Measurements from ENCODE around the gene ATXN1.
"Not testable (repeated sequence)": the region's sequence is repeated elsewhere in the genome, so short reads cannot be mapped to it uniquely, and the experiment has no call there.

The ATXN1 gene

GRCh38 chr6:16400248-16400760 lies 361.0 kb downstream of the ATXN1 start:
- no peak for DNase-seq

DNA sequence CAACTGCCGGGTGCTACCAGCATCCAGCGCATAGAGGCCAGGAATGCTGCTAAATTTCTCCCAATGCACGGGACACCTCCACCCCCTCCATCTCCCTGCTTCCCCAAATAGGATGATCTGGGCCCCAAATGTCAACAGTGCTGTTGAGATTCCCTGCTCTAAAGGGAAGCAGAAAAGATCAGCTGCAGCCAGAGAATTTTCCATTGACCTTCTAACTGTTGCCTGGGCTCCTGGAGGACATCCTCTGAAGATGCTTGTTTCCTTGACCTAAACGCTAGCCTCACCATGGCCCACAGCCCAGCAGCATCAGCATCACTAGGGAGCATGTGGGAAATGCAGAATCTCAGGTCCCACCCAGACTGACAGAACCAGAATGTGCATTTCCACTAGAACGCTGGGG lies 361.6 kb downstream of the ATXN1 start:
- no peak for DNase-seq

- no peak for DNase-seq
Measured at GRCh38 chr6:16399158-16399557, 362.1 kb downstream of the ATXN1 start.

- DNase-seq, result no peak
Measured at GRCh38 chr6:16398587-16398986, 362.7 kb downstream of the ATXN1 start.

GRCh38 chr6:16397623-16398022 lies 363.6 kb downstream of the ATXN1 start:
- no peak for DNase-seq

DNA sequence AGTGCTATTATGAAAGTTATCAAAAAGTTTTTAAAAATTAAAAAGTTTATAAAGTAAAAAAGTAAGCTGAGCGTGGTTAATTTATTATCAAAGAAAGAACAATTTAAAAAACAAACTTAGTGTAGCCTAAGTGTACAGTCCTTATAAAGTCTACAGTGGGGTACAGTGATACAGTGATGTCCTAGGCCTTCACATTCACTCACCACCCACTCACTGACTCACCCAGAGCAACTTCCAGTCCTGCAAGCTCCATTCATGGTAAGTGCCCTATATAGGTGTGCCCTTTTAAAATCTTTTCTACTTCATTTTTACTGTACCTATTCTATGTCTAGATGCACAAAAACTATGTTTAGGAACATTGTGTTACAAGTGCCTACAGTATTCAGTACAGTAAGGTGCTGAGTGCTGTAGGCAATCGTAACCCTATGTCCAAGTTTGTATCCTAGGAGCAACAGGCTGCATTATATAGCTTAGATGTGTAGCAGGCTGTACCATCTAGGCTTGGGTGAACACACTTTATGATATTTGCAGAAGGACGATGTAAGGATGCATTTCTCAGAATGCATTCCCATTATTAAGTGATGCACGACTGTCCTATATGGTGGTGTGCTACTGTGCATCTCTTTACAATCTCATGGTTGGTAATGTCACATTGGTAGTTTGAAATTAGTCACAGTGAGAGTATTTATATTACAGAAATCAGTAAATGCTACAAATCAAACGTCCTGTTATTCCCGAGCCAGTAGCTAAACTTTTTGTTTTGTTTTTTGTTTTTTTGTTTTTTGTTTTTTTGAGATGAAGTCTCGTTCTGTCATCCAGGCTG lies 364.6 kb downstream of the ATXN1 start:
- DNase-seq, result no peak

- no peak for DNase-seq
Measured at GRCh38 chr6:16394632-16395031, 366.6 kb downstream of the ATXN1 start.

- DNase-seq, result no peak
Measured at GRCh38 chr6:16393326-16393725, 367.9 kb downstream of the ATXN1 start.

GRCh38 chr6:16392010-16392409 lies 369.2 kb downstream of the ATXN1 start:
- no peak for DNase-seq

DNA sequence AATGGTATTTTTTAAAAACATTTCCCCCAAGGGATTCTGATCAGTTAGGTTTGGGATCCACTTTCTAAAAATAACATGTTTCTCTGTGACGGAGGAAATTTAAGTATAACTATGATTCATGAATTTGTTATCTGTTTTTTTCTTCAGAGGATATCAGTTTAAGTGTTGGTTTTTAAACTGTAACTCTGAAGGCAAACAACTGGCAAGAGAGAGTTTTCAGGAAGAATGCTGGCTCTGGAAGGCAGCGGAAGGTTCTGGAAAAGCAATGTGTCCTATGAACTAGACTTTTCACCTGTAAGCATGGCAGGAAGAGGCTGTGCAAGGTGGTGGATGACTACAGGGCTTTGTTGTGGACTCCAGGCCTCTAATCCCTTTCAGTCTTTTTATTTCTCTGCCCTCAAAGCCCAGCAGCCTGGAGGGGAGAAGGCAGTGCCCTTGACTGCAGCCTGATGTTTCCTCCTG lies 369.8 kb downstream of the ATXN1 start:
- DNase-seq, result no peak

GRCh38 chr6:16390909-16391450 lies 370.3 kb downstream of the ATXN1 start:
- DNase-seq, result not testable (repeated sequence)

DNA sequence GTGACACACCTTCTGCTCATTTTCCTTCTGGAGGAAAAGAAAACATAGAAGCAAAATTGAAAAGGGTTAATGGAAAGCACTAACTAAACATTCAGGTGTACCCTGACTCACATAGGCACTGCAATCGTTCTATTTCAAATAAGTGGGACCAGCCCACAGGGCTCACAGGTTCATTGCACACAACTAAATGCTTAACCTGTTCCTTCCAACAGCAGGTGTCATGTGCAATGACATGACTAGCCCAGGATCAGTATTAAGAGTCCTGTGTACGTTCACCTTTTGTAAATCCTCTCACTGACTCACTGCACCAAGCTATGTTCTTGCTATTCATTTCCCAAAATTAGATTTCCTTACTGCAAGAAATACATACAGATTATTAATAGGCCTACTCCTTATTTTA lies 371.6 kb downstream of the ATXN1 start:
- no peak for DNase-seq

- no peak for DNase-seq
Measured at GRCh38 chr6:16388488-16388887, 372.8 kb downstream of the ATXN1 start.

DNA sequence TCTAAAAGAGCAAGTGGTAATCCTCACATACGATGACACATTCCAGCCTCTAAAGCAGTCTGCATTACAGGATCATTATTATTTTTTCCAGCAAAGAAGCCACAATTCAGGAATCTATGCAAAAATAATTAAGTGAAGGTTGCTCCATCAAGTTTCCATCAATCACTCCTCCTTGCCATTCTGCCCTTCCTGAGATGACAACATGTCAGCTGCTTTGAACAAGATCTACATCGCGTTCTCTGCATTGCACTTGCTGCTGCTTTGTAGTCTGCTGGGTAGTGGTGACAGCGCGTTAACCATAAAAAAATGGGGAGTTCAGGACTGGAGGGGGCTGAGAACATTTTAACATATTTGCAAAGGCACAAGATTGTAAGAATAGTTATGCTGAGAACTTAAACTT lies 375.2 kb downstream of the ATXN1 start:
- no peak for DNase-seq

- no peak for DNase-seq
Measured at GRCh38 chr6:16383607-16384206, 377.6 kb downstream of the ATXN1 start.

DNA sequence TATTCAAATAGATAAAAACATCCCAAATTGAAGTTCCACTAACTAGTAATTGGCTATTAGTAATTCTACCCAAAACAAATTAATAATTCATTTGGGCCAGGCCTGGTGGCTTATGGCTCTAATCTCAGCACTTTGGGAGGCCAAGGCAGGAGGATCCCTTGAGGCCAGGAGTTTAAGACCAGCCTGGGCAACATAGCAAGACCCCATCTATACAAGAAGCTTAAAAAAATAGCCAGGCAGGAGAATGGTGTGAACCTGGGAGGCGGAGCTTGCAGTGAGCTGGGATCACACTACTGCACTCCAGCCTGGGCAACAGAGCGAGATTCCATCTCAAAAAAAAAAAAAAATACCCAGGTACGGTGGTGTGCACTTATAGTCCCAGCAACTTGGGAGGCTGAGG lies 379.3 kb downstream of the ATXN1 start:
- not testable (repeated sequence) for DNase-seq

DNA sequence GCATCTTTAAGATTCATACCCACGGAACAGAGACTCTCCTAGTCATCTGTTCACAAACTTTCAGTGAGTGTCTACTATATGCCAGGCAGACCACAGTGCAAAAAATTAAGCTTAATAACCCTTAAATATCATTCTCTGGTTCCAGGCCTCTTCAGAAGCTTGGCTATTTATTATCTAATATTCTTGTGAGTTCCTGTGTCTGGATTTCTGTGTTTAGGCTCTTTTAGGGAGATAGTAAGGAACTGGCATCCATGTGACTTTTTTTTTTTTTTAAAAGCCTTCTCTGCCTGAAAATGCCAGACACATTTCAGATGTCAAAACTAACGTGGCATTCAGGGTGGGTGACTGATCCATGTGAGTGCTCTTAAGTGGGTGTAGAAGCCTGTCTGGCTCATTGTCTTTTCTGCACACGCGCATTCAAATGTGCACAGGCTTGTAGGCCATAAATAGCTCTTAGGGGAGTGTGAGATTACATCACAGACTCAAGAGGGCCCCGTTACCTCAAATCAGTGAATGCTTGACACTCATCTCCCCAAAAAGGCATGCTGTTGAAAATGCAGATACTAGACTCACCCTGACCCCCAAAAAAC lies 380.9 kb downstream of the ATXN1 start:
- DNase-seq, result no peak

GRCh38 chr6:16378360-16378759 lies 382.9 kb downstream of the ATXN1 start:
- DNase-seq, result not testable (repeated sequence)

DNA sequence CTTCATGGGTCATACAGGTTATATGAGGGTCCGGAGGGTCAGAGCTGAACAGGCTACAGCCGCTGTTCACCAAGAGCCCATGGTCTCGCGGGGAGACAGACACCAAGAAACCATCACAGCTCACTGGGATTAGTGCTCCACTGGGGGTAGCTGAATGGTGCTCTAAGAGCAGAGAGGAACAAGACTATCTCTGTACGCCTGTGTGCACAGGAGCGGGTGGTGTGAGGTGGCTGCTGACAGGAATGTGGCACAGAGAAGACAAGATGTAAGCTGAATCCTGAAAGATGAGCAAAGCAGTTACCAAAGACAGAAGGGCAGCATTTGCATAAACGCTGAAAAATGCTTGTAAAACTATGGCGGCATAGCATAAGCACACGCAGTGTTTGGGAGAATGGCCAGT lies 383.8 kb downstream of the ATXN1 start:
- DNase-seq, result no peak

DNA sequence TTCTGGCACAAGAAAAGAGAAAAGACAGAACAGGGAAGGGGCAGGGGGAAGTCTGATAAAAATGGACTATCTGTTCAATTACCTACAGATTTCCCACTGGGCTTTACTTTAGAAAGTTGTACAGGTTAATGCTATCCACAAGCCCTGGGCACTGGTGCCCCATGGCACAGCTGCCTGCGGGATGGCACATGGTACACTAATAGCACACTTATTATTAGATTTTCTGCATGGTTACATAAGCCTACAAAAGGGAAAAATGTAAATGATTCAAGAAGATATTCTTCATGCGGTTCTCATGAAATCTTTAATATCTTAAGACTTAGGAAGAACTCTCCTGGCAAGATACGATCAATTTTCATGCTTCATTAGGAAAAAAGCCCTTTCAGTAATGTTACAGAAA lies 385.4 kb downstream of the ATXN1 start:
- DNase-seq, result no peak

DNA sequence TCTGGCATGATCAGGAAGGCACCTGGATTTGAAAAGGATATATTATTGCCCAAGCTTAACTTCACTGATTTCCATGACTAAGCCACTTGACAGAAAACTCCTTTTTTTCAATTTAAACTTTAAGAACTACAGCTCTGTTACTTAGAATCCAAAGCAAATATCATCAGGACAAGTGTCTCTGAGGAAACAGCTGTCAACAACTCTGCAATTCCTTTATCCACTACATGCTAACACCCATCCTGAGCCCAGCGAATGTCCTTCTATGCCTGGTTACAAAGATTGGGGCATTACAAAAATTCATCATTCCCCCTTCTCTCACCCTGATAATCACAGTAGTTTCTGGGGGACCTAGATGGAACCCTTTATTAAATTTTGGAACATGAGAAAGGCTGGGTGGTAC lies 386.1 kb downstream of the ATXN1 start:
- DNase-seq, result no peak

DNA sequence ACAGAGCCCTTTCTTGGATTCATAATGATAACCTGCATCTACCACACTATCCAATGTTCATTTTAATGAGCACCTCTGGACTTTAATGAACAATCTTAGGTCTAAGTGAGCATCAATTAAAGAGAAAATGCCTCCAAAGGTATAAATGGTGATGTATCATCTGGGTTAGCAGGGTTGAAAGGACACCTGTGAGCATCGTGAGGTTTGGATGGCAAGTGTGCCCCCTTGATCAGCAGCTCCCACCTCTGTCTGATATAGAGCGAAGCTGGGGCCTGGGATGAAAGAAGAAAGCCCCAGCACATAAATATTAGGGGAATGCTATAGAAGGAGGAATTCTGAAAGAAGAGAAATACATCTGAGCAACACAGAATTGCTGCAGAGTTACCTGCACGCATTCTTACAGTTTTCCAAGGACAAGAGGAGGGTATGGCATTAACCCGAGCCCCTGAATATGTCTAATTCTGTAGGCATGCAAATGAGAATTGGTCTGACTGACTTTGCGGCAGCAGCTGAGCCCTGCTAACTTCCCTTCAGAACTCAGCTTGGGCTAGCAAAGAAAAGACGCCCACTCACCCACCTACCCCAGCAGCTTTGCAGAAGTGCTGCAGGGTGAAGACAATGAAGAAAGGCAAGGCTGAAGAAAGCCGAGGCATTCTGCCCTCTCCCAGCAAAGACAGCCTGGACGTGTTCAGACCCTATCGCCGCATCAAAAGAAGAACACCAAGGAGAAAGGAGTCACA lies 386.6 kb downstream of the ATXN1 start:
- no peak for DNase-seq

DNA sequence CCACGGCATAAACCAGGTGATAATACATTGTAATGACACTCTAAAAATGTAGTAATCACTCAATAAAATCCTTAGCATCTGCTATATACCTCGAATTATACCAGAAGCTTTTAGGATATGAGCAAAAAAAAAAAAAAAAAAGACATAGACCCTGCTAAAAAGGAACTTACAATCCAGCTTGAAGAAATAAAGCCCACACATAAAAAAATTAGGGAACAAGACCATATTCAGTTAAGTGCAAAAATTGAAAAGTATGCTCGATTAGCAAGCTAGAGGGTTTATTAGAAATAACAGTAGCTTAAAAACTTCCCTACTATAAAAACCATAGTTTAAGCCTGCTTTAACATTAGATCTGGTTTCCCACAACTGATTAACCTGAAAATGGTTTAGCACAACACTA lies 387.2 kb downstream of the ATXN1 start:
- DNase-seq, result no peak
